ENCODE results near the gene CFAP46.
"Not testable (repeated sequence)": the region's sequence is repeated elsewhere in the genome, so short reads cannot be mapped to it uniquely, and the experiment has no call there.

Gene CFAP46

GRCh38 chr10:132792099-132792498 is 150.3 kb downstream of the CFAP46 start:
- not testable (repeated sequence) for ATAC-seq, H3K4me3 Mint-ChIP-seq, H3K9me3 Mint-ChIP-seq, DNase-seq, H3K4me1 Mint-ChIP-seq, H3K27ac Mint-ChIP-seq
- H3K27me3 Mint-ChIP-seq = peaks cover 57% of the 10 kb centered on the region

GRCh38 chr10:132790934-132791829 is 151.2 kb downstream of the CFAP46 start:
- H3K27me3 Mint-ChIP-seq = peaks cover 57% of the 10 kb centered on the region
- H3K4me1 Mint-ChIP-seq = no peaks in the 10 kb centered on the region
- ATAC-seq (peak; percentile 14), DNase-seq (no peak)
- H3K9me3 Mint-ChIP-seq = no peaks in the 10 kb centered on the region
- H3K4me3 Mint-ChIP-seq = no peak overlapping the region
- no peak overlapping the region for H3K27ac Mint-ChIP-seq

- no peak for DNase-seq
- Mint-ChIP-seq H3K4me1 (no peaks in the 10 kb centered on the region), H3K9me3 (no peaks in the 10 kb centered on the region), H3K27me3 (peaks cover 57% of the 10 kb centered on the region), H3K4me3 (no peak overlapping the region), H3K27ac (no peak overlapping the region)
- no peak for ATAC-seq
Observed at GRCh38 chr10:132790470-132790869, 151.9 kb downstream of the CFAP46 start.

- DNase-seq (no peak), ATAC-seq (peak; percentile 14)
- H3K4me3 Mint-ChIP-seq = no peak overlapping the region
- no peaks in the 10 kb centered on the region for H3K4me1 Mint-ChIP-seq
- H3K9me3 Mint-ChIP-seq = no peaks in the 10 kb centered on the region
- peaks cover 53% of the 10 kb centered on the region for H3K27me3 Mint-ChIP-seq
- no peak overlapping the region for H3K27ac Mint-ChIP-seq
Observed at GRCh38 chr10:132789659-132790148, 152.7 kb downstream of the CFAP46 start.

GRCh38 chr10:132788831-132789219 is 153.5 kb downstream of the CFAP46 start:
- no peak for ATAC-seq
- Mint-ChIP-seq H3K27ac (no peak overlapping the region), H3K4me1 (no peaks in the 10 kb centered on the region), H3K4me3 (no peak overlapping the region), H3K27me3 (peaks cover 56% of the 10 kb centered on the region), H3K9me3 (no peaks in the 10 kb centered on the region)
- DNase-seq = no peak

GRCh38 chr10:132788180-132788830 is 154.1 kb downstream of the CFAP46 start:
- ATAC-seq (no peak), DNase-seq (no peak)
- H3K4me3 Mint-ChIP-seq = peak overlapping the region in 1 of 2 donors; percentile 50
- H3K27ac Mint-ChIP-seq = no peak overlapping the region
- H3K4me1 Mint-ChIP-seq = no peaks in the 10 kb centered on the region
- no peaks in the 10 kb centered on the region for H3K9me3 Mint-ChIP-seq
- peaks cover 59% of the 10 kb centered on the region for H3K27me3 Mint-ChIP-seq

GRCh38 chr10:132787495-132788179 is 154.7 kb downstream of the CFAP46 start:
- no peak for DNase-seq
- Mint-ChIP-seq H3K4me1 (no peaks in the 10 kb centered on the region), H3K27me3 (peaks cover 57% of the 10 kb centered on the region), H3K27ac (no peak overlapping the region), H3K4me3 (no peak overlapping the region), H3K9me3 (no peaks in the 10 kb centered on the region)
- ATAC-seq = peak; percentile 4

GRCh38 chr10:132786884-132787494 is 155.4 kb downstream of the CFAP46 start:
- ATAC-seq = no peak
- peak overlapping the region in 1 of 2 donors; percentile 13 for H3K4me3 Mint-ChIP-seq

GRCh38 chr10:132786476-132786883 is 155.9 kb downstream of the CFAP46 start:
- Mint-ChIP-seq H3K27ac (no peak overlapping the region), H3K9me3 (no peaks in the 10 kb centered on the region), H3K4me3 (no peak overlapping the region), H3K4me1 (no peaks in the 10 kb centered on the region), H3K27me3 (peaks cover 54% of the 10 kb centered on the region)
- ATAC-seq (no peak), DNase-seq (no peak)

More at GRCh38 chr10:132786884-132787494, 155.4 kb downstream of the CFAP46 start:
- no peak overlapping the region for H3K27ac Mint-ChIP-seq
- H3K4me1 Mint-ChIP-seq = no peaks in the 10 kb centered on the region
- H3K9me3 Mint-ChIP-seq = no peaks in the 10 kb centered on the region
- H3K27me3 Mint-ChIP-seq = peaks cover 56% of the 10 kb centered on the region
- DNase-seq = no peak

- Mint-ChIP-seq H3K9me3 (no peaks in the 10 kb centered on the region), H3K4me1 (no peaks in the 10 kb centered on the region), H3K4me3 (peak within 1 kb of the TSS in 1 of 2 donors; percentile 13), H3K27ac (no peak within 1 kb of the TSS), H3K27me3 (peaks cover 48% of the 10 kb centered on the region)
- ATAC-seq (no peak), DNase-seq (no peak)
Observed at GRCh38 chr10:132785723-132786475, 156.5 kb downstream of the CFAP46 start, which contains the start of gene NKX6-2. TSS of gene NKX6-2 (minus strand) at chr10:132786147. CDS start at chr10:132785948, 199 bp downstream.

- Mint-ChIP-seq H3K4me3 (no peak overlapping the region), H3K9me3 (no peaks in the 10 kb centered on the region), H3K27ac (no peak overlapping the region), H3K4me1 (no peaks in the 10 kb centered on the region), H3K27me3 (peaks cover 40% of the 10 kb centered on the region)
- DNase-seq = no peak
- ATAC-seq = peak; percentile 19
Observed at GRCh38 chr10:132784866-132785722, 157.3 kb downstream of the CFAP46 start.

GRCh38 chr10:132783940-132784865 is 158.2 kb downstream of the CFAP46 start:
- ATAC-seq (no peak), DNase-seq (no peak)
- H3K4me3 Mint-ChIP-seq = no peak overlapping the region
- no peaks in the 10 kb centered on the region for H3K9me3 Mint-ChIP-seq
- H3K27me3 Mint-ChIP-seq = peaks cover 31% of the 10 kb centered on the region
- H3K27ac Mint-ChIP-seq = no peak overlapping the region
- no peaks in the 10 kb centered on the region for H3K4me1 Mint-ChIP-seq

All from stimulated activated naive CD8-positive, alpha-beta T cell treated with anti-CD3 and anti-CD28 coated beads, Interleukin-15, amount 100 ng/mL, for 72 hours (primary cell).